ENCODE measurements around the gene CD302.
"Not testable (repeated sequence)": the region's sequence is repeated elsewhere in the genome, so short reads cannot be mapped to it uniquely, and the experiment has no call there.

DNA sequence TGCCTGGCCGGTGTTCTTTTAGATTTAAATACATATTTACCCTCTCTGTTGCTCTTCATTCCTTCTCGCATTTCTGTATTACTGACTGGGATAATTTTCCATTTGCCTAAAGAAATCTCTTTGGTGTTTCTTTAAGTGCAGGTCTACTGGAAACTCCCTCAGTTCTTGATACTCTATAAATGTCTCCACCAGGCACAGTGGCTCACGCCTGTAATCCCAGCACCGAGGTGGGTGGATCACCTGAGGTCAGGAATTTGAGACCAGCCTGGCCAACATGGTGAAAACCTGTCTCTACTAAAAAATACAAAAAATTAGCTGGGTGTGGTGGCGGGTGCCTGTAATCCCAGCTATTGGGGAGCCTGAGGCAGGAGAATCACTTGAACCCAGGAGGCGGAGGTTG lies 10.4 kb downstream of the CD302 start:
- TF ChIP-seq CTCF (optimal IDR thresholded peaks at IDR 0.05 in 1 of 3, IDR thresholded peaks at IDR 0.05 in 1 of 3, conservative IDR thresholded peaks at IDR 0.05 in 1 of 3; ENCODE audit: extremely low read depth in 1 of 3, insufficient read depth in 2 of 3, low read length in 3 of 3); EZH2 (IDR thresholded peaks at IDR 0.05; ENCODE audit: low read length): not testable (repeated sequence)
